Prostate gland (tissue), 2 donors: ENCODE measurements around the gene PIAS4.

Source experiments
- POLR2A ChIP-seq: fragments of 450-650 bp; IDR thresholded peaks from one replicate; pipeline ENCODE4 v1.6.1; 2016; ENCODE audit warnings: antibody characterized with exemption, mild to moderate bottlenecking
- TF ChIP-seq, protein P1 (sequence below), 4 experiments: fragments of 200-600 bp in 2 of 4; fragments of 450-650 bp in 2 of 4; sonication (generic) in 2 of 4; IDR thresholded peaks; 1 replicate in 3 of 4; 2 replicates in 1 of 4; pipeline ENCODE4 v1.5.1; 2016 to 2019; ENCODE audit warnings: antibody characterized with exemption in 4 of 4, mild to moderate bottlenecking in 2 of 4, moderate library complexity in 2 of 4

DNA sequence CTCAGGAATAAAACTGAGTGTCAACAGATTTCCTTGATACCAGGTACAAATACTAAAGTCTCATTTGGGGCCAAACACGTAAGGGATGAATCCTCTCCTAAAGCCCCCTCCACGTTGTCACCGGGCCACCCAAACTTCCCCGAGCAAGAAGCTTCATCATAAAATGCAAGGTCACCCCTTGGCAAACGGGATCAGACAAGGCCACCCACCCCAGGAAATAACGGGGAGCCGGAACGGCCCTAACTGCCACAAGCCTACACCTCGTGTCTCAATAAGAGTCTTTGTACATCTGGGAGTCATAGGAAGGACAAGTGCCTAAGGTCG lies 23.0 kb upstream of the PIAS4 start:
- TF ChIP-seq, protein P1, sequence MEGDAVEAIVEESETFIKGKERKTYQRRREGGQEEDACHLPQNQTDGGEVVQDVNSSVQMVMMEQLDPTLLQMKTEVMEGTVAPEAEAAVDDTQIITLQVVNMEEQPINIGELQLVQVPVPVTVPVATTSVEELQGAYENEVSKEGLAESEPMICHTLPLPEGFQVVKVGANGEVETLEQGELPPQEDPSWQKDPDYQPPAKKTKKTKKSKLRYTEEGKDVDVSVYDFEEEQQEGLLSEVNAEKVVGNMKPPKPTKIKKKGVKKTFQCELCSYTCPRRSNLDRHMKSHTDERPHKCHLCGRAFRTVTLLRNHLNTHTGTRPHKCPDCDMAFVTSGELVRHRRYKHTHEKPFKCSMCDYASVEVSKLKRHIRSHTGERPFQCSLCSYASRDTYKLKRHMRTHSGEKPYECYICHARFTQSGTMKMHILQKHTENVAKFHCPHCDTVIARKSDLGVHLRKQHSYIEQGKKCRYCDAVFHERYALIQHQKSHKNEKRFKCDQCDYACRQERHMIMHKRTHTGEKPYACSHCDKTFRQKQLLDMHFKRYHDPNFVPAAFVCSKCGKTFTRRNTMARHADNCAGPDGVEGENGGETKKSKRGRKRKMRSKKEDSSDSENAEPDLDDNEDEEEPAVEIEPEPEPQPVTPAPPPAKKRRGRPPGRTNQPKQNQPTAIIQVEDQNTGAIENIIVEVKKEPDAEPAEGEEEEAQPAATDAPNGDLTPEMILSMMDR (IDR thresholded peaks at IDR 0.05) = no peak
- TF ChIP-seq POLR2A = no peak
